OCI-M2 (cell line): Measurements from ENCODE around the gene GIT2.
"Not testable (repeated sequence)": the region's sequence is repeated elsewhere in the genome, so short reads cannot be mapped to it uniquely, and the experiment has no call there.

Experiments used
- DNase-seq: peaks from one replicate; lab custom pipeline; 2025; ENCODE audit not compliant: unreplicated experiment; lab: John Stamatoyannopoulos, UW

GIT2 gene

GRCh38 chr12:109995686-109996482 is at the start of gene GIT2:
TSS of gene GIT2 (minus strand) at chr12:109996368. CDS start at chr12:109996224, 144 bp downstream.
- DNase-seq, result peak; percentile 54

- no peak for DNase-seq
These were observed 46.1 kb upstream of the GIT2 start for GRCh38 chr12:110042264-110042663.

GRCh38 chr12:110039085-110039807 is 43.1 kb upstream of the GIT2 start:
- no peak for DNase-seq

- no peak for DNase-seq
These were observed 42.5 kb upstream of the GIT2 start for GRCh38 chr12:110038741-110039084.

GRCh38 chr12:110037315-110037714 is 41.1 kb upstream of the GIT2 start:
- no peak for DNase-seq

- no peak for DNase-seq
These were observed 39.5 kb upstream of the GIT2 start for GRCh38 chr12:110035534-110036104.

GRCh38 chr12:110033888-110034287 is 37.7 kb upstream of the GIT2 start:
- no peak for DNase-seq

GRCh38 chr12:110029290-110029815 is 33.2 kb upstream of the GIT2 start:
- no peak for DNase-seq

GRCh38 chr12:110028323-110028722 is 32.2 kb upstream of the GIT2 start:
- no peak for DNase-seq

GRCh38 chr12:110024051-110024450 is 27.9 kb upstream of the GIT2 start:
- no peak for DNase-seq

- no peak for DNase-seq
These were observed 27.2 kb upstream of the GIT2 start for GRCh38 chr12:110023059-110023980.

GRCh38 chr12:110020956-110021355 is 24.8 kb upstream of the GIT2 start:
- no peak for DNase-seq

GRCh38 chr12:110015132-110015531 is 19.0 kb upstream of the GIT2 start:
- no peak for DNase-seq

- DNase-seq, result no peak
These were observed 16.5 kb upstream of the GIT2 start for GRCh38 chr12:110012659-110013058.

GRCh38 chr12:110012137-110012536 is 16.0 kb upstream of the GIT2 start:
- DNase-seq, result no peak

GRCh38 chr12:110010853-110011723 is 14.9 kb upstream of the GIT2 start:
- no peak for DNase-seq

- DNase-seq, result not testable (repeated sequence)
These were observed 12.7 kb upstream of the GIT2 start for GRCh38 chr12:110008681-110009398.

- no peak for DNase-seq
These were observed 11.7 kb upstream of the GIT2 start for GRCh38 chr12:110007881-110008280.

GRCh38 chr12:110006115-110006514 is 9.9 kb upstream of the GIT2 start:
- no peak for DNase-seq
